Astrocyte (in vitro differentiated cells and primary cell): Measurements from ENCODE around the gene ANKLE2. TPM values are rescaled to one million over a fixed set of nuclear protein-coding genes. Genes with fewer than 3 reads are reported as not detected.

ENCODE experiments used
- DNase-seq: peaks from one replicate; pipeline ENCODE4 v3.0.0-alpha.2; 2010; ENCODE audit warnings: low read depth
- FAIRE-seq: peaks from 2 replicates; lab custom pipeline; 2011; peaks lifted over from hg19 to GRCh38; lab: Jason Lieb, UNC
- H2AFZ ChIP-seq: 2 replicates; pipeline ENCODE4 v1.6.0; 2012; ENCODE audit warnings: low read depth, low read length, inconsistent platforms
- H3K27ac ChIP-seq: 2 replicates; pipeline ENCODE4 v1.5.1; 2011; ENCODE audit warnings: low read depth, low read length, inconsistent platforms
- H3K27me3 ChIP-seq: 2 replicates; pipeline ENCODE4 v1.6.0; 2011; ENCODE audit warnings: low read length, inconsistent platforms; ENCODE audit not compliant: insufficient read depth
- H3K36me3 ChIP-seq: 2 replicates; pipeline ENCODE4 v1.5.1; 2011; ENCODE audit warnings: low read length, inconsistent platforms; ENCODE audit not compliant: insufficient read depth
- H3K4me1 ChIP-seq: 2 replicates; pipeline ENCODE4 v1.5.1; 2011; ENCODE audit warnings: low read length, inconsistent platforms; ENCODE audit not compliant: insufficient read depth
- H3K4me2 ChIP-seq: 2 replicates; pipeline ENCODE4 v1.6.0; 2012; ENCODE audit warnings: low read length, inconsistent platforms
- H3K4me3 ChIP-seq: 2 replicates; pipeline ENCODE4 v1.5.1; 2011; ENCODE audit warnings: low read depth, mild to moderate bottlenecking, low read length, inconsistent platforms; ENCODE audit not compliant: insufficient read depth
- H3K79me2 ChIP-seq: 2 replicates; pipeline ENCODE4 v1.6.0; 2012; ENCODE audit warnings: mild to moderate bottlenecking, low read length, inconsistent platforms; ENCODE audit not compliant: insufficient read depth
- H3K9ac ChIP-seq: 2 replicates; pipeline ENCODE4 v1.6.0; 2012; ENCODE audit warnings: mild to moderate bottlenecking, low read length, inconsistent platforms
- H3K9me3 ChIP-seq: 2 replicates; pipeline ENCODE4 v1.5.1; 2012; ENCODE audit warnings: low read depth, mild to moderate bottlenecking, low read length, inconsistent platforms; ENCODE audit not compliant: insufficient read depth
- H4K20me1 ChIP-seq: 2 replicates; pipeline ENCODE4 v1.6.0; 2012; ENCODE audit warnings: low read length, inconsistent platforms; ENCODE audit not compliant: insufficient read depth
- H3K27ac Mint-ChIP-seq: one replicate; pipeline ENCODE4 v1.8.0; 2021; ENCODE audit warnings: mild to moderate bottlenecking, mixed read lengths; ENCODE audit not compliant: unreplicated experiment
- H3K27me3 Mint-ChIP-seq: one replicate; pipeline ENCODE4 v1.8.0; 2021; ENCODE audit warnings: low read depth, mixed read lengths; ENCODE audit not compliant: unreplicated experiment
- H3K36me3 Mint-ChIP-seq: one replicate; pipeline ENCODE4 v1.8.0; 2021; ENCODE audit warnings: low read depth, mixed read lengths; ENCODE audit not compliant: unreplicated experiment
- H3K4me1 Mint-ChIP-seq: one replicate; pipeline ENCODE4 v1.8.0; 2021; ENCODE audit warnings: low read depth, mixed read lengths; ENCODE audit not compliant: unreplicated experiment
- H3K4me3 Mint-ChIP-seq: one replicate; pipeline ENCODE4 v1.8.0; 2021; ENCODE audit warnings: mild to moderate bottlenecking, moderate library complexity, mixed read lengths; ENCODE audit not compliant: unreplicated experiment
- H3K9me3 Mint-ChIP-seq: one replicate; pipeline ENCODE4 v1.8.0; 2021; ENCODE audit warnings: mild to moderate bottlenecking, mixed read lengths; ENCODE audit not compliant: unreplicated experiment
- CTCF ChIP-seq: IDR thresholded peaks from 2 replicates; pipeline ENCODE4 v1.5.1; 2011; ENCODE audit warnings: low read depth, mild to moderate bottlenecking, inconsistent platforms, low read length, moderate library complexity; ENCODE audit not compliant: insufficient read depth
- EZH2 ChIP-seq: IDR thresholded peaks from 2 replicates; pipeline ENCODE4 v1.6.1; 2012; ENCODE audit warnings: mild to moderate bottlenecking, low read length, inconsistent platforms; ENCODE audit not compliant: insufficient read depth
- total RNA-seq: library from RNA; stranded (reverse); gene quantifications from 2 replicates; pipeline ENCODE4 v1.2.1, GENCODE V29; 2021

ANKLE2 gene
- total RNA-seq, 1 donor from 2014 or later = 140 TPM

- no peaks in the 10 kb centered on the region for H3K27me3 Mint-ChIP-seq
- Histone ChIP-seq H3K27me3 (no peaks in the 10 kb centered on the region), H3K27ac (peak within 1 kb of the TSS; percentile 52), H2AFZ (peak within 1 kb of the TSS; percentile 74), H3K9me3 (no peaks in the 10 kb centered on the region), H3K4me2 (peak within 1 kb of the TSS; percentile 92), H3K4me3 (peak within 1 kb of the TSS; percentile 98), H3K4me1 (peaks cover 7% of the 10 kb centered on the region), H3K79me2 (peaks cover 49% of the 10 kb centered on the region), H4K20me1 (peaks cover 39% of the 10 kb centered on the region), H3K9ac (peak within 1 kb of the TSS; percentile 87), H3K36me3 (peaks cover 2% of the 10 kb centered on the region)
- peak within 1 kb of the TSS; percentile 90 for H3K4me3 Mint-ChIP-seq
- H3K27ac Mint-ChIP-seq = peak within 1 kb of the TSS; percentile 91
- TF ChIP-seq CTCF = no peak
- TF ChIP-seq EZH2 = no peak
- H3K4me1 Mint-ChIP-seq = peaks cover 1% of the 10 kb centered on the region
- H3K9me3 Mint-ChIP-seq = no peaks in the 10 kb centered on the region
- peaks cover 4% of the 10 kb centered on the region for H3K36me3 Mint-ChIP-seq
- peak; percentile 60 for DNase-seq
- no peak for FAIRE-seq
Measured at GRCh38 chr12:132710405-132711079, 51.1 kb downstream of the ANKLE2 start, which contains the start of gene PGAM5. TSS of gene PGAM5 (plus strand) at chr12:132710842. CDS start at chr12:132710877, 35 bp downstream.

- no peaks in the 10 kb centered on the region for H3K27me3 Mint-ChIP-seq
- peak overlapping the region; percentile 89 for H3K4me3 Mint-ChIP-seq
- peaks cover 39% of the 10 kb centered on the region for H4K20me1 ChIP-seq
- FAIRE-seq (no peak), DNase-seq (no peak)
- H3K36me3 Mint-ChIP-seq = peaks cover 4% of the 10 kb centered on the region
- H3K79me2 ChIP-seq = peaks cover 49% of the 10 kb centered on the region
- H3K36me3 ChIP-seq = peaks cover 2% of the 10 kb centered on the region
- H3K9ac ChIP-seq = peak overlapping the region; percentile 87
- H3K4me2 ChIP-seq = peak overlapping the region; percentile 92
- H3K9me3 ChIP-seq = no peaks in the 10 kb centered on the region
- peak overlapping the region; percentile 91 for H3K27ac Mint-ChIP-seq
- H3K27me3 ChIP-seq = no peaks in the 10 kb centered on the region
- peak overlapping the region; percentile 98 for H3K4me3 ChIP-seq
- peaks cover 7% of the 10 kb centered on the region for H3K4me1 ChIP-seq
- H3K9me3 Mint-ChIP-seq = no peaks in the 10 kb centered on the region
- peaks cover 1% of the 10 kb centered on the region for H3K4me1 Mint-ChIP-seq
- peak overlapping the region; percentile 52 for H3K27ac ChIP-seq
- TF ChIP-seq CTCF (no peak), EZH2 (no peak)
- peak overlapping the region; percentile 74 for H2AFZ ChIP-seq
Measured at GRCh38 chr12:132710043-132710404, 51.6 kb downstream of the ANKLE2 start.

GRCh38 chr12:132708150-132708549 is 53.5 kb downstream of the ANKLE2 start:
- TF ChIP-seq EZH2 (no peak), CTCF (no peak)

More at GRCh38 chr12:132708150-132708549, 53.5 kb downstream of the ANKLE2 start:
- H3K4me1 Mint-ChIP-seq = peaks cover 10% of the 10 kb centered on the region
- no peak overlapping the region for H3K27ac Mint-ChIP-seq
- Histone ChIP-seq H4K20me1 (peaks cover 20% of the 10 kb centered on the region), H3K9me3 (no peaks in the 10 kb centered on the region), H3K4me3 (no peak overlapping the region), H3K9ac (no peak overlapping the region), H3K27ac (no peak overlapping the region), H3K27me3 (no peaks in the 10 kb centered on the region), H3K4me2 (no peak overlapping the region), H3K79me2 (peaks cover 30% of the 10 kb centered on the region), H3K36me3 (no peaks in the 10 kb centered on the region), H2AFZ (no peak overlapping the region), H3K4me1 (peaks cover 7% of the 10 kb centered on the region)
- peak overlapping the region; percentile 89 for H3K4me3 Mint-ChIP-seq
- peaks cover 6% of the 10 kb centered on the region for H3K36me3 Mint-ChIP-seq
- H3K9me3 Mint-ChIP-seq = no peaks in the 10 kb centered on the region
- DNase-seq (no peak), FAIRE-seq (no peak)
- no peaks in the 10 kb centered on the region for H3K27me3 Mint-ChIP-seq
